ENCODE measurements around the gene DGCR6L.

DNA sequence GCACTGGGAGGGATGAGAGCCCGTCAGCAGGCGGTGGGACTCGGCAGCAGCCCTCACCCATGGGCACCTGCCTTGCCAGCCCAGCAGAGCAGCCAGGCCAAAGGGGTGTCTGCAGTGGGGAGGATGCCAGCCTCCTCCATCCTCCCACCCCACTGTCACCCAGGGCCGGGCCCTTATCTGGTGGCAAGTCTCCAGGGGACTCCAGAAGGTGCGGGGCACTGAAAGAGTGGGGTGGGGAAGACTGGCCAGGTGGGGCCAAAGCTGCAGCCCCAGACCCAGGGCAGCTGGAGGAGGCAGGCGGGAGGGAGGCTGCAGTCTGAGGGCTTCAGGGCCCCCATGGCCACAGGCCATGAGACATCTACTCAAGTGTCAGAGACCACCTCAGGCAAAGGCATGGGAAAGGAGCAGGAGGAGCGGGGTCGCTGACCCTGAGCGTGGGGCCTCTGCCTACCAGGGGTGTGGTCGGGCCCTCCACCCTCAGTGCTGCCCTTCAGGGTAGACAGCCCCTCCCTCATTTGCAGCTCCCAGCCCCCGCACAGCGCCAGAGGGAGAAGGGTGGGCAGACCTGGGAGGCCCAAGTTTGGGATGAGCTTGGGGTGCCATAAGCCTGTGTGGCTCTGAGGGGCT is 3.5 kb downstream of the DGCR6L start:
- TF ChIP-seq CTCF (IDR thresholded peaks at IDR 0.05; ENCODE audit: insufficient read depth, low read depth, low read length) = no peak
- TF ChIP-seq EZH2 (IDR thresholded peaks at IDR 0.05; ENCODE audit: insufficient read depth, low read length) = no peak

Data from astrocyte (in vitro differentiated cells and primary cell).